ENCODE data around the gene UBALD1. TPM values are rescaled to one million over a fixed set of nuclear protein-coding genes. Genes with fewer than 3 reads are reported as not detected.

UBALD1 gene
- total RNA-seq, 1 experiment from 2014 or later: 29.4 TPM

GRCh38 chr16:4649744-4650442 lies 35.2 kb upstream of the UBALD1 start:
- peaks cover 56% of the 10 kb centered on the region for H3K36me3 ChIP-seq

GRCh38 chr16:4648917-4649316 lies 34.2 kb upstream of the UBALD1 start:
- Histone ChIP-seq H3K36me3 (peaks cover 57% of the 10 kb centered on the region), H3K4me3 (no peak overlapping the region), H3K27me3 (no peaks in the 10 kb centered on the region), H3K9me3 (no peaks in the 10 kb centered on the region)
- DNase-seq: no peak

More at GRCh38 chr16:4649744-4650442, 35.2 kb upstream of the UBALD1 start:
- Histone ChIP-seq H3K9me3 (no peaks in the 10 kb centered on the region), H3K4me3 (no peak overlapping the region), H3K27me3 (no peaks in the 10 kb centered on the region)
- DNase-seq: no peak

GRCh38 chr16:4647644-4647980 lies 32.9 kb upstream of the UBALD1 start:
- DNase-seq: no peak
- no peaks in the 10 kb centered on the region for H3K27me3 ChIP-seq
- no peaks in the 10 kb centered on the region for H3K9me3 ChIP-seq
- peaks cover 55% of the 10 kb centered on the region for H3K36me3 ChIP-seq
- H3K4me3 ChIP-seq: no peak overlapping the region

GRCh38 chr16:4646773-4647643 lies 32.3 kb upstream of the UBALD1 start:
- no peaks in the 10 kb centered on the region for H3K27me3 ChIP-seq

GRCh38 chr16:4641895-4642294 lies 27.2 kb upstream of the UBALD1 start:
- H3K36me3 ChIP-seq: peaks cover 30% of the 10 kb centered on the region
- no peaks in the 10 kb centered on the region for H3K27me3 ChIP-seq
- no peaks in the 10 kb centered on the region for H3K9me3 ChIP-seq
- no peak overlapping the region for H3K4me3 ChIP-seq
- no peak for DNase-seq

More at GRCh38 chr16:4646773-4647643, 32.3 kb upstream of the UBALD1 start:
- no peaks in the 10 kb centered on the region for H3K9me3 ChIP-seq
- DNase-seq: no peak
- H3K36me3 ChIP-seq: peaks cover 55% of the 10 kb centered on the region
- no peak overlapping the region for H3K4me3 ChIP-seq

- no peaks in the 10 kb centered on the region for H3K27me3 ChIP-seq
- no peak overlapping the region for H3K4me3 ChIP-seq
- DNase-seq: no peak
- peaks cover 28% of the 10 kb centered on the region for H3K36me3 ChIP-seq
- no peaks in the 10 kb centered on the region for H3K9me3 ChIP-seq
Measured at GRCh38 chr16:4641306-4641687, 26.6 kb upstream of the UBALD1 start.

- Histone ChIP-seq H3K36me3 (peaks cover 25% of the 10 kb centered on the region), H3K27me3 (no peaks in the 10 kb centered on the region), H3K4me3 (no peak overlapping the region), H3K9me3 (no peaks in the 10 kb centered on the region)
- DNase-seq: no peak
Measured at GRCh38 chr16:4640572-4641305, 26.1 kb upstream of the UBALD1 start.

- H3K4me3 ChIP-seq: no peak overlapping the region
- H3K36me3 ChIP-seq: peaks cover 21% of the 10 kb centered on the region
- no peaks in the 10 kb centered on the region for H3K27me3 ChIP-seq
- DNase-seq: no peak
- no peaks in the 10 kb centered on the region for H3K9me3 ChIP-seq
Measured at GRCh38 chr16:4639899-4640509, 25.3 kb upstream of the UBALD1 start.

GRCh38 chr16:4637501-4638166 lies 22.9 kb upstream of the UBALD1 start:
- DNase-seq: no peak
- H3K27me3 ChIP-seq: no peaks in the 10 kb centered on the region
- no peak overlapping the region for H3K4me3 ChIP-seq
- peaks cover 17% of the 10 kb centered on the region for H3K36me3 ChIP-seq
- H3K9me3 ChIP-seq: no peaks in the 10 kb centered on the region

- H3K27me3 ChIP-seq: no peaks in the 10 kb centered on the region
- H3K9me3 ChIP-seq: peaks cover 4% of the 10 kb centered on the region; the same call in 1 of the 2 replicates
- H3K36me3 ChIP-seq: peaks cover 28% of the 10 kb centered on the region
- no peak for DNase-seq
- H3K4me3 ChIP-seq: no peak overlapping the region
Measured at GRCh38 chr16:4636196-4636595, 21.5 kb upstream of the UBALD1 start.

- Histone ChIP-seq H3K9me3 (peaks cover 5% of the 10 kb centered on the region; the same call in 1 of the 2 replicates), H3K27me3 (no peaks in the 10 kb centered on the region), H3K4me3 (no peak overlapping the region), H3K36me3 (peaks cover 32% of the 10 kb centered on the region)
- no peak for DNase-seq
Measured at GRCh38 chr16:4634768-4635167, 20.1 kb upstream of the UBALD1 start.

GRCh38 chr16:4633910-4634635 lies 19.4 kb upstream of the UBALD1 start:
- H3K27me3 ChIP-seq: no peaks in the 10 kb centered on the region
- peaks cover 35% of the 10 kb centered on the region for H3K36me3 ChIP-seq
- no peak for DNase-seq
- peaks cover 5% of the 10 kb centered on the region; the same call in 1 of the 2 replicates for H3K9me3 ChIP-seq
- no peak overlapping the region for H3K4me3 ChIP-seq

GRCh38 chr16:4631444-4631843 lies 16.8 kb upstream of the UBALD1 start:
- DNase-seq: no peak
- peaks cover 46% of the 10 kb centered on the region for H3K36me3 ChIP-seq
- H3K27me3 ChIP-seq: no peaks in the 10 kb centered on the region
- peaks cover 5% of the 10 kb centered on the region; the same call in 1 of the 2 replicates for H3K9me3 ChIP-seq
- H3K4me3 ChIP-seq: no peak overlapping the region

- H3K36me3 ChIP-seq: peaks cover 46% of the 10 kb centered on the region
- no peak overlapping the region for H3K4me3 ChIP-seq
- DNase-seq: no peak
- peaks cover 5% of the 10 kb centered on the region; the same call in 1 of the 2 replicates for H3K9me3 ChIP-seq
- H3K27me3 ChIP-seq: no peaks in the 10 kb centered on the region
Measured at GRCh38 chr16:4628283-4628682, 13.6 kb upstream of the UBALD1 start.

GRCh38 chr16:4626396-4626795 lies 11.7 kb upstream of the UBALD1 start:
- no peak for DNase-seq
- peaks cover 38% of the 10 kb centered on the region for H3K36me3 ChIP-seq
- peaks cover 4% of the 10 kb centered on the region; the same call in 1 of the 2 replicates for H3K9me3 ChIP-seq
- H3K27me3 ChIP-seq: no peaks in the 10 kb centered on the region
- H3K4me3 ChIP-seq: peak overlapping the region; percentile 77
